ENCODE measurements around the gene ANK2.

GRCh38 chr4:113007151-113007550 lies 42.3 kb upstream of the ANK2 start:
- TF ChIP-seq CTCF (IDR thresholded peaks at IDR 0.05) (no peak), POLR2A (IDR thresholded peaks at IDR 0.05) (no peak)
